ENCODE measurements around the gene SLC10A6. TPM values are rescaled to one million over a fixed set of nuclear protein-coding genes. Genes with fewer than 3 reads are reported as not detected.

SLC10A6 gene
- total RNA-seq, 6 experiments from 2014 or later = 0.28 to 0.73 (median 0.57) TPM

- no peak overlapping the region for H3K27ac Mint-ChIP-seq
- H3K36me3 Mint-ChIP-seq (ENCODE audit: low read depth) = peaks cover 4% of the 10 kb centered on the region; the same call in 1 of the 2 replicates
- no peaks in the 10 kb centered on the region for H3K9me3 Mint-ChIP-seq
- peaks cover 74% of the 10 kb centered on the region for H3K4me1 Mint-ChIP-seq (ENCODE audit: low read depth)
- no peak for TF ChIP-seq CTCF (IDR thresholded peaks at IDR 0.05)
- peaks cover 2% of the 10 kb centered on the region; the same call in 1 of the 2 replicates for H3K27me3 Mint-ChIP-seq (ENCODE audit: insufficient read depth)
- no peak overlapping the region for H3K4me3 Mint-ChIP-seq
- no peak for DNase-seq
Observed at GRCh38 chr4:86837691-86838503, 11.3 kb downstream of the SLC10A6 start.

DNA sequence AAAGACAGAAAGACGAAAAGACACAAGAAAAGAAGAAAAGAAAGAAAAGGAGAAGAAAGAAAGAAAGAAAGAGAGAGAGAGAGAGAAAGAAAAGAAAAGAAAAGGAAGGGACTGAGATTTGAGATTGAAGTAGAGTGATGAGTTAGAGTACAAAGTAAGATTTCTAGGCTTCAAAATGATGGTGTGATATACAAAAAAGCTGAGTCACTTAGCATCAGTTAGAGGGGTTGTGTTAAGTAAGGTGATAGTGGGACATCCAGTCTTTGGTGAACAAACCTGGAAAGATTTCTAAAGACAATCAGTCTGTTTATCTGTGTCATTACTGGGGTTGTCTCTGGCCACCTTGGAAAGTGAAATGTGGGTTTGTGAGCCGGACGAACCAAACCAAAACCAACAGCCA, 13.5 kb downstream of the SLC10A6 start:
- TF ChIP-seq CTCF (IDR thresholded peaks at IDR 0.05) = no peak
- H3K9me3 Mint-ChIP-seq = no peaks in the 10 kb centered on the region
- peaks cover 2% of the 10 kb centered on the region; the same call in 1 of the 2 replicates for H3K27me3 Mint-ChIP-seq (ENCODE audit: insufficient read depth)
- H3K36me3 Mint-ChIP-seq (ENCODE audit: low read depth) = peaks cover 4% of the 10 kb centered on the region; the same call in 1 of the 2 replicates
- H3K4me1 Mint-ChIP-seq (ENCODE audit: low read depth) = peaks cover 80% of the 10 kb centered on the region
- H3K27ac Mint-ChIP-seq = peak overlapping the region; percentile 90
- DNase-seq = no peak
- H3K4me3 Mint-ChIP-seq = no peak overlapping the region

DNA sequence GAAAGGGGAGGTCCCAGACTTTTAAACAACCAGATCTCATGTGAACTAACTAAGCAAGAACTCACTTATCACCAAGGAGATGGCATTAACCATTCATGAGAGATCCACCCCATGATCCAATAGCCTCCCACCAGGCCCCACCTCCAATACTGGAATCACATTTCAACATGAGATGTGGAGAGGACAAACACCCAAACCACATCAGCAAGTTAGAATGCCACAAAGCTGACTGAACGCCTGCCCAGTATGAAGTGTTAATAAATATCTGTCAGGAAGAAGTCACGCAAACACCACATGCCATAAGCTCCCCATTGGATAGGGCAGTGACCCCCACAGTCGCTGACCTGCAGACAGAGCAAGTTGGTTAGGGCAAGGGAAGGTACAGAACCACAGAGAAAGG, 14.3 kb downstream of the SLC10A6 start:
- Mint-ChIP-seq H3K4me1 (ENCODE audit: low read depth) (peaks cover 76% of the 10 kb centered on the region), H3K4me3 (peak overlapping the region; percentile 38), H3K36me3 (ENCODE audit: low read depth) (peaks cover 6% of the 10 kb centered on the region; the same call in 1 of the 2 replicates), H3K27ac (peak overlapping the region; percentile 90), H3K27me3 (ENCODE audit: insufficient read depth) (peaks cover 2% of the 10 kb centered on the region; the same call in 1 of the 2 replicates), H3K9me3 (no peaks in the 10 kb centered on the region)
- no peak; the same call in 1 of the 2 replicates for TF ChIP-seq CTCF (IDR thresholded peaks at IDR 0.05)
- peak; percentile 93 for DNase-seq

DNA sequence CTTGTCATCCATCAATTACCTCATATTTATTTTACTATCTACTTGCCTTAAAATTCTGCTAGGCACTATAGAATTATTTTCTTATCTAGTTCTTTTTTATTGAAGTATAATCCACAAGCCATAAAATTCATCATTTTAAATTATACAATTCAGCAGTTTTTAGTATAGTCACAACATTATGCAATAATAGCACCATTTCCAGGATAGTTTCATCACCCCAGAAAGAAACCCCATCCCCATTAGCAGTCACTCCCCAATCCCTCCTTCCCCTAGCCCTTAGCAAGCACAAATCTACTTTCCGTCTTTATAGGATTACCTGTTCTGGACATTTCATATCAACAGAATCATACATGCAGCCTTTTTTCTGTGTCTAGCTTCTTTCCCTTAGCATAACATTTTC, 15.6 kb downstream of the SLC10A6 start:
- no peak overlapping the region for H3K4me3 Mint-ChIP-seq
- H3K36me3 Mint-ChIP-seq (ENCODE audit: low read depth) = peaks cover 11% of the 10 kb centered on the region
- no peak for DNase-seq
- peaks cover 2% of the 10 kb centered on the region; the same call in 1 of the 2 replicates for H3K27me3 Mint-ChIP-seq (ENCODE audit: insufficient read depth)
- TF ChIP-seq CTCF (IDR thresholded peaks at IDR 0.05) = no peak
- H3K4me1 Mint-ChIP-seq (ENCODE audit: low read depth) = peaks cover 72% of the 10 kb centered on the region
- H3K27ac Mint-ChIP-seq = no peak overlapping the region
- H3K9me3 Mint-ChIP-seq = peaks cover 4% of the 10 kb centered on the region

DNA sequence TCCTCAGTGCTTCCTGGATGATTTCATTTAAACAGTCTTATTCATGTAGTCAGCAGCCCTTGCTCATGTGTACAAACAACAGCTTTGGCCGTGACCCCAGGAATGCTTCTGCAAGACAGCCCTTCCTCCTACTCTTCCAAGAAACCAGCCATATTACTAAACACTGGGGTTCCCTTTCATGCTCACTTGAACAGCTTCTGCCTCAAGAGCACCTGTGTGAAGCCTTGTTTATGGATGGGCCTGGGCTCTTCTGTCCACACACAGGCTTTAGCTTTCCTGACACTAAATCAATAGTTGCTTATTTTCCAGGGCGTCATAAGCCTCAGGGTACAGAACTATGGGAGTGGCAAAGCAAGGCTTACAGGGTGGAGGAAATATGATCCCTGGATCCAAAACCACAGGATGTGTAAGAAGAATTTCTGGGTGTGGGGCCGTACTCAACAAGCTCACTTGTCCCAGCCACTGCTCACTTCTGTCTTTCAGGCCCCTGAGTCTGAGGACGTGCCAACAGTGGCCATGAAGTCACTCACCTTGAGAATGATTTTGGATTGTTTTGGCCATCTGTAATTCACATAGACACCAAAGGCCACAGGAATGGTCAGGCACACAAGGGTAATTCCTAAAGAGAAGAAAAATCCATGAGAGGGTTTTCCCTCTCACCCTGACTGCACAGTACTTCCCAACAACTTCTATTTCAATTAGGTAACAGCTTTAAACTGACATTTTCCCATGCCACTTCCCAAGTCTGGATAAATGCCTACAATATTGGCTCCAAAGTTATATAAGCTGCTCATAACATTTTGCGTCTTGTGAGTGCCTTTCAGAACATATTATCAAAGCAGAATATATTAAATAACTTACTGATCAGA, 17.7 kb downstream of the SLC10A6 start:
- peaks cover 61% of the 10 kb centered on the region for H3K4me1 Mint-ChIP-seq (ENCODE audit: low read depth)
- no peak for TF ChIP-seq CTCF (IDR thresholded peaks at IDR 0.05)
- peaks cover 6% of the 10 kb centered on the region for H3K9me3 Mint-ChIP-seq
- peaks cover 10% of the 10 kb centered on the region for H3K36me3 Mint-ChIP-seq (ENCODE audit: low read depth)
- H3K4me3 Mint-ChIP-seq = peak overlapping the region; percentile 78
- peak overlapping the region; percentile 99 for H3K27ac Mint-ChIP-seq
- peaks cover 2% of the 10 kb centered on the region; the same call in 1 of the 2 replicates for H3K27me3 Mint-ChIP-seq (ENCODE audit: insufficient read depth)
- peak; percentile 93 for DNase-seq

Measured in HFFc6 (cell line).